HL-60 (cell line): ENCODE measurements around the gene SPATA20.

Source experiments
- GABPA ChIP-seq: IDR thresholded peaks from 2 replicates; pipeline ENCODE4 v1.6.1; 2012; ENCODE audit warnings: low read depth
- POLR2AphosphoS5 ChIP-seq: IDR thresholded peaks from 2 replicates; pipeline ENCODE4 v1.6.1; 2012; ENCODE audit warnings: low read depth
- SPI1 ChIP-seq: IDR thresholded peaks from 2 replicates; pipeline ENCODE4 v1.6.1; 2012; ENCODE audit warnings: low read depth, mild to moderate bottlenecking, borderline replicate concordance
- TF ChIP-seq, protein P1 (sequence below): IDR thresholded peaks from one replicate; pipeline ENCODE4 v1.5.1; 2011; ENCODE audit warnings: low read length, control low read depth, inconsistent platforms; ENCODE audit not compliant: insufficient read depth
- TF ChIP-seq, protein P2 (sequence below): IDR thresholded peaks from 2 replicates; pipeline ENCODE4 v1.6.1; 2012; ENCODE audit warnings: low read depth; ENCODE audit not compliant: insufficient replicate concordance

- TF ChIP-seq, protein P1, sequence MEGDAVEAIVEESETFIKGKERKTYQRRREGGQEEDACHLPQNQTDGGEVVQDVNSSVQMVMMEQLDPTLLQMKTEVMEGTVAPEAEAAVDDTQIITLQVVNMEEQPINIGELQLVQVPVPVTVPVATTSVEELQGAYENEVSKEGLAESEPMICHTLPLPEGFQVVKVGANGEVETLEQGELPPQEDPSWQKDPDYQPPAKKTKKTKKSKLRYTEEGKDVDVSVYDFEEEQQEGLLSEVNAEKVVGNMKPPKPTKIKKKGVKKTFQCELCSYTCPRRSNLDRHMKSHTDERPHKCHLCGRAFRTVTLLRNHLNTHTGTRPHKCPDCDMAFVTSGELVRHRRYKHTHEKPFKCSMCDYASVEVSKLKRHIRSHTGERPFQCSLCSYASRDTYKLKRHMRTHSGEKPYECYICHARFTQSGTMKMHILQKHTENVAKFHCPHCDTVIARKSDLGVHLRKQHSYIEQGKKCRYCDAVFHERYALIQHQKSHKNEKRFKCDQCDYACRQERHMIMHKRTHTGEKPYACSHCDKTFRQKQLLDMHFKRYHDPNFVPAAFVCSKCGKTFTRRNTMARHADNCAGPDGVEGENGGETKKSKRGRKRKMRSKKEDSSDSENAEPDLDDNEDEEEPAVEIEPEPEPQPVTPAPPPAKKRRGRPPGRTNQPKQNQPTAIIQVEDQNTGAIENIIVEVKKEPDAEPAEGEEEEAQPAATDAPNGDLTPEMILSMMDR: no peak
- TF ChIP-seq POLR2AphosphoS5 (no peak), SPI1 (no peak), GABPA (no peak)
- TF ChIP-seq, protein P2, sequence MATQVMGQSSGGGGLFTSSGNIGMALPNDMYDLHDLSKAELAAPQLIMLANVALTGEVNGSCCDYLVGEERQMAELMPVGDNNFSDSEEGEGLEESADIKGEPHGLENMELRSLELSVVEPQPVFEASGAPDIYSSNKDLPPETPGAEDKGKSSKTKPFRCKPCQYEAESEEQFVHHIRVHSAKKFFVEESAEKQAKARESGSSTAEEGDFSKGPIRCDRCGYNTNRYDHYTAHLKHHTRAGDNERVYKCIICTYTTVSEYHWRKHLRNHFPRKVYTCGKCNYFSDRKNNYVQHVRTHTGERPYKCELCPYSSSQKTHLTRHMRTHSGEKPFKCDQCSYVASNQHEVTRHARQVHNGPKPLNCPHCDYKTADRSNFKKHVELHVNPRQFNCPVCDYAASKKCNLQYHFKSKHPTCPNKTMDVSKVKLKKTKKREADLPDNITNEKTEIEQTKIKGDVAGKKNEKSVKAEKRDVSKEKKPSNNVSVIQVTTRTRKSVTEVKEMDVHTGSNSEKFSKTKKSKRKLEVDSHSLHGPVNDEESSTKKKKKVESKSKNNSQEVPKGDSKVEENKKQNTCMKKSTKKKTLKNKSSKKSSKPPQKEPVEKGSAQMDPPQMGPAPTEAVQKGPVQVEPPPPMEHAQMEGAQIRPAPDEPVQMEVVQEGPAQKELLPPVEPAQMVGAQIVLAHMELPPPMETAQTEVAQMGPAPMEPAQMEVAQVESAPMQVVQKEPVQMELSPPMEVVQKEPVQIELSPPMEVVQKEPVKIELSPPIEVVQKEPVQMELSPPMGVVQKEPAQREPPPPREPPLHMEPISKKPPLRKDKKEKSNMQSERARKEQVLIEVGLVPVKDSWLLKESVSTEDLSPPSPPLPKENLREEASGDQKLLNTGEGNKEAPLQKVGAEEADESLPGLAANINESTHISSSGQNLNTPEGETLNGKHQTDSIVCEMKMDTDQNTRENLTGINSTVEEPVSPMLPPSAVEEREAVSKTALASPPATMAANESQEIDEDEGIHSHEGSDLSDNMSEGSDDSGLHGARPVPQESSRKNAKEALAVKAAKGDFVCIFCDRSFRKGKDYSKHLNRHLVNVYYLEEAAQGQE: no peak
Measured at GRCh38 chr17:50524838-50525237, 22.1 kb upstream of the SPATA20 start.
